ENCODE data around the gene NDUFS6. TPM values are rescaled to one million over a fixed set of nuclear protein-coding genes. Genes with fewer than 3 reads are reported as not detected.

NDUFS6 gene
- total and polyA plus RNA-seq, 2 donors (not counting 1 experiment from before 2014, with no cell fraction given): 21.8 to 68.5 TPM

DNA sequence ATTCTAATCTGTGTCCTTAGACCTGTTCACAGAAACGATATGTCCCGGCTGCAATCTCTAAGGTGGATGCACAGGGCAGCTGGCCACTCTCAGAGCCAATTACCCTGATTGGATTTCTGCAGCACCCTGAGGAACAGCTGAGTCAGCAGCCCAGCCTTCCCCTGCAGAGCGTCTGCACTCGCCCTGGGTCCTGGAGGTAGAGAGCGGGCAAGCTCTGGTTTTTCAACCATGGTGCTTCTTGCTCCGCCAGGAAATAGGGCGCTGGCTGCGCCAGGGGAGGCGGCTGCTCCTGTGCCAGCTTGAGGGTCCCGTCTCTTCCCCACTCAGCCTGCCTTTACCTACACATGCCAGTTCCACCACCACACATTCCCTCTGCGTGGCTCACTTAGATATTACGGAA is 19.2 kb downstream of the NDUFS6 start:
- no peaks in the 10 kb centered on the region for H3K4me1 ChIP-seq (ENCODE audit: control insufficient read depth, extremely low read depth, insufficient read depth, low read length)
- H3K79me2 ChIP-seq (ENCODE audit: control insufficient read depth, insufficient read depth, low read length): no peaks in the 10 kb centered on the region
- H2AFZ ChIP-seq (ENCODE audit: low read length): no peak overlapping the region
- DNase-seq (ENCODE audit: low read depth in 2 of 2): no peak
- H3K36me3 ChIP-seq (ENCODE audit: control insufficient read depth, insufficient read depth, low read length): peaks cover 12% of the 10 kb centered on the region
- no peak overlapping the region for H3K4me2 ChIP-seq (ENCODE audit: extremely low read depth, insufficient read depth, low read length)
- no peak overlapping the region for H3K4me3 ChIP-seq (replicated peaks in 1 of 4; ENCODE audit: control extremely low read depth in 1 of 4, insufficient read depth in 1 of 4, low read depth in 3 of 4, low read length in 4 of 4)
- H3K9me3 ChIP-seq (ENCODE audit: control insufficient read depth, insufficient read depth, low read depth, low read length): no peaks in the 10 kb centered on the region
- no peak overlapping the region for H3K9ac ChIP-seq (ENCODE audit: insufficient read depth, low read length)
- no peaks in the 10 kb centered on the region for H4K20me1 ChIP-seq (ENCODE audit: control insufficient read depth, extremely low read depth, insufficient read depth, low read length)
- H3K27me3 ChIP-seq (ENCODE audit: control insufficient read depth, insufficient read depth, low read length): no peaks in the 10 kb centered on the region
- H3K27ac ChIP-seq (ENCODE audit: insufficient read depth, low read length): no peak overlapping the region
- TF ChIP-seq EZH2 (IDR thresholded peaks at IDR 0.05; ENCODE audit: low read length, missing control alignments): no peak
- TF ChIP-seq, protein P1, sequence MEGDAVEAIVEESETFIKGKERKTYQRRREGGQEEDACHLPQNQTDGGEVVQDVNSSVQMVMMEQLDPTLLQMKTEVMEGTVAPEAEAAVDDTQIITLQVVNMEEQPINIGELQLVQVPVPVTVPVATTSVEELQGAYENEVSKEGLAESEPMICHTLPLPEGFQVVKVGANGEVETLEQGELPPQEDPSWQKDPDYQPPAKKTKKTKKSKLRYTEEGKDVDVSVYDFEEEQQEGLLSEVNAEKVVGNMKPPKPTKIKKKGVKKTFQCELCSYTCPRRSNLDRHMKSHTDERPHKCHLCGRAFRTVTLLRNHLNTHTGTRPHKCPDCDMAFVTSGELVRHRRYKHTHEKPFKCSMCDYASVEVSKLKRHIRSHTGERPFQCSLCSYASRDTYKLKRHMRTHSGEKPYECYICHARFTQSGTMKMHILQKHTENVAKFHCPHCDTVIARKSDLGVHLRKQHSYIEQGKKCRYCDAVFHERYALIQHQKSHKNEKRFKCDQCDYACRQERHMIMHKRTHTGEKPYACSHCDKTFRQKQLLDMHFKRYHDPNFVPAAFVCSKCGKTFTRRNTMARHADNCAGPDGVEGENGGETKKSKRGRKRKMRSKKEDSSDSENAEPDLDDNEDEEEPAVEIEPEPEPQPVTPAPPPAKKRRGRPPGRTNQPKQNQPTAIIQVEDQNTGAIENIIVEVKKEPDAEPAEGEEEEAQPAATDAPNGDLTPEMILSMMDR (conservative IDR thresholded peaks at IDR 0.05 in 1 of 2, IDR thresholded peaks at IDR 0.05 in 1 of 2; ENCODE audit: low read depth in 1 of 2, low read length in 2 of 2): no peak

DNA sequence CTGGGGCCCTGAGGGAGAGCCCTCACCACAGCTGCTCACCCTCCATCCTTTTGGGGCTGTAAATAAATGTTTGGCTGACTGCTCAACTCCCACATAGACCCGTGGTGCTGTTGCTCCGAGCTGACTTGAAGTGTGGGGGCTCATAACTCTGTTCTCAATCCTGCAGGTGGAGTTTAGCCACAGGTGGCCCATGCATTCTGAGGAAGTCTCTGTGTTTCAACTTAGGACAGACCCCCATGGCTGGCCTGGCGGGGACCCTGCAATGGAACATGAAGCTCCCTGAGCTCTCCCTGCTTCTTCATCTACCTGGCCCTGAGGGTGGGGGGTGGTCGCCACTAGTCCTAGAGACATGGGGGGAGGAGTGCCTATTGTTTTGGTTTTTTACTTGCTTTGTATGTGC is 19.7 kb downstream of the NDUFS6 start:
- Histone ChIP-seq H3K27me3 (ENCODE audit: control insufficient read depth, insufficient read depth, low read length) (no peaks in the 10 kb centered on the region), H2AFZ (ENCODE audit: low read length) (no peak overlapping the region), H3K79me2 (ENCODE audit: control insufficient read depth, insufficient read depth, low read length) (no peaks in the 10 kb centered on the region), H3K9me3 (ENCODE audit: control insufficient read depth, insufficient read depth, low read depth, low read length) (no peaks in the 10 kb centered on the region), H3K4me1 (ENCODE audit: control insufficient read depth, extremely low read depth, insufficient read depth, low read length) (no peaks in the 10 kb centered on the region), H3K4me2 (ENCODE audit: extremely low read depth, insufficient read depth, low read length) (no peak overlapping the region), H3K27ac (ENCODE audit: insufficient read depth, low read length) (no peak overlapping the region), H4K20me1 (ENCODE audit: control insufficient read depth, extremely low read depth, insufficient read depth, low read length) (no peaks in the 10 kb centered on the region), H3K36me3 (ENCODE audit: control insufficient read depth, insufficient read depth, low read length) (peaks cover 9% of the 10 kb centered on the region), H3K9ac (ENCODE audit: insufficient read depth, low read length) (no peak overlapping the region), H3K4me3 (replicated peaks in 1 of 4; ENCODE audit: control extremely low read depth in 1 of 4, insufficient read depth in 1 of 4, low read depth in 3 of 4, low read length in 4 of 4) (no peak overlapping the region)
- TF ChIP-seq, protein P1 (conservative IDR thresholded peaks at IDR 0.05 in 1 of 2, IDR thresholded peaks at IDR 0.05 in 1 of 2; ENCODE audit: low read depth in 1 of 2, low read length in 2 of 2): no peak
- TF ChIP-seq EZH2 (IDR thresholded peaks at IDR 0.05; ENCODE audit: low read length, missing control alignments): no peak
- DNase-seq (ENCODE audit: low read depth in 2 of 2): no peak

DNA sequence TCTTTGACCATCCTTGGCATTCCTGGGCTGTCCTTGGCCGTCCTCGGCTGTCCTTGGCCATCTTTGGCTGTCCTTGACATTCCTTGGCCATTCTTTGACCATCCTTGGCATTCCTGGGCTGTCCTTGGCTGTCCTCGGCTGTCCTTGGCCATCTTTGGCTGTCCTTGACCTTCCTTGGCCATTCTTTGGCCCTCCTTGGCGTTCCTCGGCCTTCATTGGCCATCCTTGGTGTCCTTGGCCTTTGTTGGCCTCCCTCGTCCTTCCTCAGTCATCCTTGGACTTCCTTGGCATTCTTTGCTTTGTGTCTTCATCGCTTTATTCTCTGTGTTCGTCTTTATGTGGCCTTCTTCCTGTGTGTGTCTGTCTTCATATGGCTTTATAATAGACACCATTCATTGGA is 20.7 kb downstream of the NDUFS6 start:
- no peaks in the 10 kb centered on the region for H3K9me3 ChIP-seq (ENCODE audit: control insufficient read depth, insufficient read depth, low read depth, low read length)
- no peaks in the 10 kb centered on the region for H3K4me1 ChIP-seq (ENCODE audit: control insufficient read depth, extremely low read depth, insufficient read depth, low read length)
- no peak overlapping the region for H3K4me2 ChIP-seq (ENCODE audit: extremely low read depth, insufficient read depth, low read length)
- no peak overlapping the region for H3K27ac ChIP-seq (ENCODE audit: insufficient read depth, low read length)
- H3K4me3 ChIP-seq (replicated peaks in 1 of 4; ENCODE audit: control extremely low read depth in 1 of 4, insufficient read depth in 1 of 4, low read depth in 3 of 4, low read length in 4 of 4): no peak overlapping the region
- TF ChIP-seq, protein P1 (conservative IDR thresholded peaks at IDR 0.05 in 1 of 2, IDR thresholded peaks at IDR 0.05 in 1 of 2; ENCODE audit: low read depth in 1 of 2, low read length in 2 of 2): no peak
- no peak for TF ChIP-seq EZH2 (IDR thresholded peaks at IDR 0.05; ENCODE audit: low read length, missing control alignments)
- no peak for DNase-seq (ENCODE audit: low read depth in 2 of 2)
- H3K27me3 ChIP-seq (ENCODE audit: control insufficient read depth, insufficient read depth, low read length): no peaks in the 10 kb centered on the region
- H3K36me3 ChIP-seq (ENCODE audit: control insufficient read depth, insufficient read depth, low read length): peaks cover 5% of the 10 kb centered on the region
- H3K79me2 ChIP-seq (ENCODE audit: control insufficient read depth, insufficient read depth, low read length): no peaks in the 10 kb centered on the region
- H2AFZ ChIP-seq (ENCODE audit: low read length): no peak overlapping the region
- H3K9ac ChIP-seq (ENCODE audit: insufficient read depth, low read length): no peak overlapping the region
- H4K20me1 ChIP-seq (ENCODE audit: control insufficient read depth, extremely low read depth, insufficient read depth, low read length): no peaks in the 10 kb centered on the region

Measured in fibroblast of lung (primary cell).